ENCODE data around the gene MYH9.

The MYH9 gene

DNA sequence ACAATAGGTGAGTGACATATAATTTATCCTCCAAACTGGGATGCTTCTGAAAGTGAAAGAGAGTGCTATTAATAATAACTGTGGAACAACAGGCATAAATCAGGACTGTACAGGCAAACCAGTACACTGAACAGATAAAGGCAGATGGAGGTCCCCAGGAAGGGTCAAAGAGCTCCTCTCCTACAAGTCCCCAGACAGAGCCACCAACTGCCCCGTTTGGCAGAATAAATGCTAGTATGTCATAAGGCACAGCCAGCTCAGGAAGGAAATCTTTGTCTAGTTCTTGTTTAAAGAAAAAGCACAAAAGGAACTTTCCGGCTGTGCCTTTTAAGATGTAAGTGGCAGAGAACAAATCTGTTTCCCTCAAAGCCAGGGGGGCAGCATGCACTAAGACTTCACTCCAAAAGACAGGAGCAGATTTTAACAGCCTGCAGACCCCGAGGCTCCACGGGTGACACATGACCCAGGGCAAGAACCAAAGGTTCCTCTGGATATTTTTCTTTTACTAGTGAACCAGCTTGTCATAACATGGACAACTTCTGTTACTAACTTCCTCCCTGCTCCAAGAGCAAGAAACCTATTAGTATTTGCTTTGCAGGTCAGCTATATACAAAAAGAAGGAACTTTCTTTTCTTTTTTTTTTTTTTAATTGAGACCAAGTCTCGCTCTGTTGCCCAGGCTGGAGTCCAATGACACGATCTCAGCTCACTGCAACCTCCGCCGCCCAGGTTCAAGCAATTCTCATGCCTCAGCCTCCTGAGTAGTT lies 50.2 kb downstream of the MYH9 start:
- Histone ChIP-seq H3K4me1 (ENCODE audit: insufficient read depth, low read length) (peaks cover 28% of the 10 kb centered on the region), H3K27ac (ENCODE audit: low read length) (no peak overlapping the region), H3K4me3 (ENCODE audit: low read length) (no peak overlapping the region), H3K36me3 (ENCODE audit: insufficient read depth, low read depth, low read length) (peaks cover 97% of the 10 kb centered on the region), H3K9me3 (ENCODE audit: insufficient read depth, low read depth, low read length) (no peaks in the 10 kb centered on the region), H3K27me3 (ENCODE audit: insufficient read depth, low read length) (no peaks in the 10 kb centered on the region), H3K9ac (ENCODE audit: low read depth, low read length) (no peak overlapping the region)

DNA sequence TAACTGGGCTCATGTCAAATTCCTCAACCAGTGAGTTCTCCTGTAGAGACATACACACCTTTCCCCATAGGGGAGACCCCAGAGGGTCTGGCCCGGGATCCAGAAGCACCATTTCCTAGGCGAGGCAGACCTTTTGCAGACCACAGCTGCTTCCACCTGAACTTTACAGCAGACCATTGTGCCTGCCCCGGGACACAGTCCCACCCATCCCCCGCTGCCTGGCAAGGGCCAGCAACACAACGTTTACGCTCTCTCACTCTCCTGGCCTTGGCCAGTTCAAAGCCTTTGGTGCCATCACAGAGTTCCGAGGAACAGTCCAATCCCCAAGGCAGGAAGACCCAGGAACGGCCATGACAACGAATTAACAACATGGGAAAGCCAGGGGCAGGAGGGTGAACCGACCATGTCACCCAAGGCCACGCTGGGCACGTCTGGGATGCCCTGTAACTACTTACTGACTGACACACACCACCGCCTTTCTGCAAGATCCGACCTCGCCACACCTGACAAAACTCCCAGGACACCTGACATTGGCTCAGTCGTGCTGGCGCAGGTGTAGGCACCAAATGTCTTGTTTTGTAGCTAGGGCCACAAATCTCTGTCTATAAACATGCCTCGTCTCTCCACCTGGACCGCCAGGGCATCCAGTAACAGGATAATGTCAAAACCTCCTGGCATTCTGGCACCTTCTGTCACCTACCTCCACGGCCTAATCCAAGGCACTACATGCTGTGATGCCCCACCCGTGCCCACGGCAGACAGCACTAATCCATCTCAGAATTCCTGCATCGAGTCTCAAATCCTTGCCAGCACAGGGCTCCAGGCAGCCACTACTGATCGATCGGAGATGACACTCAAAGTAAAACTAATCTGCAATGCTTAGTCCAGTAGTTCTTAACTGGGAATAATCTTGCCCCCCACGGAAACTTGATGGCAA lies 51.3 kb downstream of the MYH9 start:
- peak overlapping the region; percentile 13; the same call in 1 of the 2 replicates for H3K9ac ChIP-seq (ENCODE audit: low read depth, low read length)
- peaks cover 37% of the 10 kb centered on the region for H3K4me1 ChIP-seq (ENCODE audit: insufficient read depth, low read length)
- H3K36me3 ChIP-seq (ENCODE audit: insufficient read depth, low read depth, low read length) = peaks cover 96% of the 10 kb centered on the region
- no peaks in the 10 kb centered on the region for H3K9me3 ChIP-seq (ENCODE audit: insufficient read depth, low read depth, low read length)
- no peak overlapping the region for H3K27ac ChIP-seq (ENCODE audit: low read length)
- no peak overlapping the region for H3K4me3 ChIP-seq (ENCODE audit: low read length)
- H3K27me3 ChIP-seq (ENCODE audit: insufficient read depth, low read length) = no peaks in the 10 kb centered on the region

- Histone ChIP-seq H3K27ac (ENCODE audit: low read length) (no peak overlapping the region), H3K9ac (ENCODE audit: low read depth, low read length) (peak overlapping the region; percentile 13; the same call in 1 of the 2 replicates)
Observed at GRCh38 chr22:36335621-36336020, 52.1 kb downstream of the MYH9 start.

GRCh38 chr22:36334821-36335603 lies 52.8 kb downstream of the MYH9 start:
- Histone ChIP-seq H3K36me3 (ENCODE audit: insufficient read depth, low read depth, low read length) (peaks cover 94% of the 10 kb centered on the region), H3K9ac (ENCODE audit: low read depth, low read length) (peak overlapping the region; percentile 13; the same call in 1 of the 2 replicates)

More at GRCh38 chr22:36335621-36336020, 52.1 kb downstream of the MYH9 start:
- Histone ChIP-seq H3K36me3 (ENCODE audit: insufficient read depth, low read depth, low read length) (peaks cover 95% of the 10 kb centered on the region), H3K4me3 (ENCODE audit: low read length) (no peak overlapping the region), H3K4me1 (ENCODE audit: insufficient read depth, low read length) (peaks cover 43% of the 10 kb centered on the region), H3K27me3 (ENCODE audit: insufficient read depth, low read length) (no peaks in the 10 kb centered on the region), H3K9me3 (ENCODE audit: insufficient read depth, low read depth, low read length) (no peaks in the 10 kb centered on the region)

GRCh38 chr22:36334081-36334820 lies 53.5 kb downstream of the MYH9 start:
- Histone ChIP-seq H3K9ac (ENCODE audit: low read depth, low read length) (peak overlapping the region; percentile 92; the same call in 1 of the 2 replicates), H3K27me3 (ENCODE audit: insufficient read depth, low read length) (no peaks in the 10 kb centered on the region), H3K27ac (ENCODE audit: low read length) (no peak overlapping the region), H3K4me3 (ENCODE audit: low read length) (no peak overlapping the region), H3K36me3 (ENCODE audit: insufficient read depth, low read depth, low read length) (peaks cover 91% of the 10 kb centered on the region), H3K9me3 (ENCODE audit: insufficient read depth, low read depth, low read length) (no peaks in the 10 kb centered on the region), H3K4me1 (ENCODE audit: insufficient read depth, low read length) (peaks cover 54% of the 10 kb centered on the region)

More at GRCh38 chr22:36334821-36335603, 52.8 kb downstream of the MYH9 start:
- Histone ChIP-seq H3K27ac (ENCODE audit: low read length) (no peak overlapping the region), H3K4me3 (ENCODE audit: low read length) (no peak overlapping the region), H3K4me1 (ENCODE audit: insufficient read depth, low read length) (peaks cover 49% of the 10 kb centered on the region), H3K27me3 (ENCODE audit: insufficient read depth, low read length) (no peaks in the 10 kb centered on the region), H3K9me3 (ENCODE audit: insufficient read depth, low read depth, low read length) (no peaks in the 10 kb centered on the region)

GRCh38 chr22:36333644-36334043 lies 54.1 kb downstream of the MYH9 start:
- peak overlapping the region; percentile 92; the same call in 1 of the 2 replicates for H3K9ac ChIP-seq (ENCODE audit: low read depth, low read length)
- H3K27ac ChIP-seq (ENCODE audit: low read length) = no peak overlapping the region

DNA sequence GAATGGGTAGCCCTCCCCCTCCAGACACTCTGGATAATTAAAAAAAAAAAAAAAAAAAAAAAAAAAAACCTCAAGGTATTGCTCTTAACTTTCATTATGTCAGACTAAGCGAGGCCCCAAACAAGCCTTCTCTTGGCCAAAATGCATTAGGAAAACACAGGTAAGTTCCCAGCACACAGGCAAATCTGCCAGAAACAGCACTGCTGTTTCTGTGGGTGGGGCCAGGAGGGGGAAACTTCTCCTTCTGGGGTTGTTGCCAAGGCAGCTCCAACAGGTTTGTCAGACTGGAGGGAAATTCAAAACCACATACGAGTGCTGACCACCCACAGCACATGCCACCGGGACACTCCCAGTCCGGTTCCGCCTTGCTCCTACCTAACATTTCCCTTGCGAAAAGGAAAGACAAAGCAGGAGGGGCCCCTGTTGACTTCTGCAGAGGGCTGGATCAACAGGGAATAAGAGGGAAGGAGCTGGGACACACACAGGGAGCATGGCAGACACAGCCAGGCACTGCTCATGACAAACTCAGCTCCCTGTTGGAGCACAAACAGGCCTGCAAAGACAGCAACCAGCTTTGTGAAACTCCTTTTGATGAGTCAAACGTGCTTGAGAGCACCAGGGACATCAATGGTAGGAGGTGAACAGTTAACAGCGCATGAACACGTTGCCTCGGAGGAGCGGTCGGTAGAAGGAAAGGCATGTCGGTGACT lies 55.0 kb downstream of the MYH9 start:
- Histone ChIP-seq H3K27me3 (ENCODE audit: insufficient read depth, low read length) (no peaks in the 10 kb centered on the region), H3K9ac (ENCODE audit: low read depth, low read length) (peak overlapping the region; percentile 92; the same call in 1 of the 2 replicates), H3K36me3 (ENCODE audit: insufficient read depth, low read depth, low read length) (peaks cover 89% of the 10 kb centered on the region), H3K4me1 (ENCODE audit: insufficient read depth, low read length) (peaks cover 67% of the 10 kb centered on the region), H3K4me3 (ENCODE audit: low read length) (no peak overlapping the region), H3K27ac (ENCODE audit: low read length) (peak overlapping the region; percentile 44), H3K9me3 (ENCODE audit: insufficient read depth, low read depth, low read length) (no peaks in the 10 kb centered on the region)

More at GRCh38 chr22:36333644-36334043, 54.1 kb downstream of the MYH9 start:
- Histone ChIP-seq H3K4me1 (ENCODE audit: insufficient read depth, low read length) (peaks cover 60% of the 10 kb centered on the region), H3K27me3 (ENCODE audit: insufficient read depth, low read length) (no peaks in the 10 kb centered on the region), H3K4me3 (ENCODE audit: low read length) (no peak overlapping the region), H3K36me3 (ENCODE audit: insufficient read depth, low read depth, low read length) (peaks cover 87% of the 10 kb centered on the region), H3K9me3 (ENCODE audit: insufficient read depth, low read depth, low read length) (no peaks in the 10 kb centered on the region)

GRCh38 chr22:36331912-36332622 lies 55.7 kb downstream of the MYH9 start:
- Histone ChIP-seq H3K36me3 (ENCODE audit: insufficient read depth, low read depth, low read length) (peaks cover 89% of the 10 kb centered on the region), H3K4me1 (ENCODE audit: insufficient read depth, low read length) (peaks cover 62% of the 10 kb centered on the region), H3K27me3 (ENCODE audit: insufficient read depth, low read length) (no peaks in the 10 kb centered on the region), H3K9ac (ENCODE audit: low read depth, low read length) (peak overlapping the region; percentile 92; the same call in 1 of the 2 replicates), H3K4me3 (ENCODE audit: low read length) (no peak overlapping the region), H3K9me3 (ENCODE audit: insufficient read depth, low read depth, low read length) (no peaks in the 10 kb centered on the region), H3K27ac (ENCODE audit: low read length) (peak overlapping the region; percentile 44)

DNA sequence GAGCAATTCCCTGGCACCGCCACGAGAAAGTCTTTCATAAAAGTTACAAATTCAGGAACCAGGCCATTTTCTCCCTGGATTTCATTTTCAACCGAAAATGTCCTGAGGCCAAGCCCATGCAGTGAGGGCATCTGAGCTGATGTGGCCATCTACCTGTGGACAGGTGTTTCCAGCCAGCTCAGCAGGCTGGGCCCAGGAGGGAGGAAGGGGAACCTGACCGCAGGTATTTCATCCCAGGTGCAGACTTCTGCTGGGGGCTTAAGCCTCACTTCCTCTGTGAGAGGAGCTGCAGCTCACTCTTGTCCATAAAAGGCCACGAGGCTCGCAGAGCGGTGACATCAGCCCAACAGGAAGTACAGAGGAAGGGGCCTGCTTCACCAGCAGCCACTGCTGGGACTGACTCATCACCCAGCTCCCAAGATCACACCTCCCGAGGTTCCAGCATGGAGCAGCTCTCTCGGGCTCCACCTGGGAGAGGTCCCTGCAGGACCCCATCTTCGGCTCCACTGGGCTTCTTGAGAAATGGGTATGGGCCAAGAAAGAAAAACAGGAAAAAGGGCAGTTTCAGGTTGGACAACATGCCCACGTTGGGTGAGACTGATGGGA lies 56.4 kb downstream of the MYH9 start:
- Histone ChIP-seq H3K9ac (ENCODE audit: low read depth, low read length) (peak overlapping the region; percentile 92; the same call in 1 of the 2 replicates), H3K4me3 (ENCODE audit: low read length) (no peak overlapping the region)

More for the DNA sequence above, 56.4 kb downstream of the MYH9 start:
- H3K9me3 ChIP-seq (ENCODE audit: insufficient read depth, low read depth, low read length) = no peaks in the 10 kb centered on the region
- peak overlapping the region; percentile 98 for H3K27ac ChIP-seq (ENCODE audit: low read length)
- H3K27me3 ChIP-seq (ENCODE audit: insufficient read depth, low read length) = no peaks in the 10 kb centered on the region
- peaks cover 89% of the 10 kb centered on the region for H3K36me3 ChIP-seq (ENCODE audit: insufficient read depth, low read depth, low read length)
- H3K4me1 ChIP-seq (ENCODE audit: insufficient read depth, low read length) = peaks cover 56% of the 10 kb centered on the region
